Kidney capillary endothelial cell (primary cell): ENCODE measurements around the gene TGM5.
"Not testable (repeated sequence)": the region's sequence is repeated elsewhere in the genome, so short reads cannot be mapped to it uniquely, and the experiment has no call there.

Experiments
- DNase-seq: peaks from one replicate; pipeline ENCODE4 v3.0.0-alpha.2; 2018; ENCODE audit warnings: low spot score

TGM5 gene

GRCh38 chr15:43266834-43267233, at the start of gene TGM5:
TSS of gene TGM5 (minus strand) at chr15:43266928. CDS start at chr15:43266849, 79 bp downstream.
- DNase-seq = no peak

GRCh38 chr15:43314171-43314570, 47.4 kb upstream of the TGM5 start:
- DNase-seq = no peak

GRCh38 chr15:43312378-43312777, 45.6 kb upstream of the TGM5 start:
- no peak for DNase-seq

GRCh38 chr15:43302205-43302817, 35.6 kb upstream of the TGM5 start, which contains the start of gene TGM7:
TSS of gene TGM7 (minus strand) at chr15:43302255.
- no peak for DNase-seq

GRCh38 chr15:43299884-43300283, 33.2 kb upstream of the TGM5 start:
- no peak for DNase-seq

- DNase-seq = no peak
Observed at GRCh38 chr15:43299411-43299810, 32.7 kb upstream of the TGM5 start.

GRCh38 chr15:43294091-43294706, 27.5 kb upstream of the TGM5 start:
- DNase-seq = no peak

GRCh38 chr15:43293432-43293831, 26.7 kb upstream of the TGM5 start:
- DNase-seq = no peak

- DNase-seq = no peak
Observed at GRCh38 chr15:43292375-43293078, 25.8 kb upstream of the TGM5 start.

- DNase-seq = not testable (repeated sequence)
Observed at GRCh38 chr15:43289656-43290055, 22.9 kb upstream of the TGM5 start.

GRCh38 chr15:43287254-43287653, 20.5 kb upstream of the TGM5 start:
- no peak for DNase-seq

GRCh38 chr15:43286074-43286473, 19.3 kb upstream of the TGM5 start:
- no peak for DNase-seq

- DNase-seq = peak; percentile 48
Observed at GRCh38 chr15:43285609-43286037, 18.9 kb upstream of the TGM5 start.

- no peak for DNase-seq
Observed at GRCh38 chr15:43283526-43283925, 16.8 kb upstream of the TGM5 start.

- DNase-seq = no peak
Observed at GRCh38 chr15:43281926-43282602, 15.3 kb upstream of the TGM5 start.

- no peak for DNase-seq
Observed at GRCh38 chr15:43280996-43281395, 14.3 kb upstream of the TGM5 start.

- no peak for DNase-seq
Observed at GRCh38 chr15:43279496-43279895, 12.8 kb upstream of the TGM5 start.

GRCh38 chr15:43278869-43279268, 12.1 kb upstream of the TGM5 start:
- DNase-seq = no peak

- no peak for DNase-seq
Observed at GRCh38 chr15:43277901-43278300, 11.2 kb upstream of the TGM5 start.

GRCh38 chr15:43277231-43277823, 10.6 kb upstream of the TGM5 start:
- no peak for DNase-seq

GRCh38 chr15:43276563-43277200, 10.0 kb upstream of the TGM5 start:
- DNase-seq = no peak
